ENCODE results near the gene CA5B. TPM values are rescaled to one million over a fixed set of nuclear protein-coding genes. Genes with fewer than 3 reads are reported as not detected.
"Not testable (repeated sequence)": the region's sequence is repeated elsewhere in the genome, so short reads cannot be mapped to it uniquely, and the experiment has no call there.

The CA5B gene
- total RNA-seq = 1 to 10 TPM; 6.0 to 7.3 TPM

GRCh38 chrX:15737959-15738902 lies at the start of gene CA5B:
Gene CA5B, plus strand, starts transcription at chrX:15738270. Its CDS starts 11,754 bp downstream, at chrX:15750024.
- ChIA-PET CTCF (interaction anchor here (0.8 to 2.0 kb wide), 2 partner anchors 10 to 52 kb away, joined by 3 to 6 read pairs; partner anchors contain the start of gene ZRSR2), POLR2A (interaction anchor here (0.6 to 1.5 kb wide), 5 partner anchors 11 to 403 kb away, joined by 3 to 5 read pairs (median 4); partner anchors contain the start of genes AP1S2, PIGA and ZRSR2)

GRCh38 chrX:15694941-15695451 lies 43.1 kb upstream of the CA5B start:
- POLR2A ChIA-PET = no interaction called here
- CTCF ChIA-PET = no interaction called here

GRCh38 chrX:15696516-15696915 lies 41.6 kb upstream of the CA5B start:
- ChIA-PET CTCF (no interaction called here), POLR2A (no interaction called here)

GRCh38 chrX:15702488-15703371 lies 35.3 kb upstream of the CA5B start:
- ChIA-PET POLR2A (no interaction called here), CTCF (no interaction called here)

- POLR2A ChIA-PET, CTCF ChIA-PET: not testable (repeated sequence)
These were observed 34.3 kb upstream of the CA5B start for GRCh38 chrX:15703809-15704208.

GRCh38 chrX:15704273-15704672 lies 33.8 kb upstream of the CA5B start:
- POLR2A ChIA-PET, CTCF ChIA-PET: not testable (repeated sequence)

GRCh38 chrX:15714529-15714928 lies 23.5 kb upstream of the CA5B start:
- ChIA-PET CTCF (no interaction called here), POLR2A (no interaction called here)

GRCh38 chrX:15718283-15718970 lies 19.6 kb upstream of the CA5B start:
- POLR2A ChIA-PET = no interaction called here
- CTCF ChIA-PET = no interaction called here

- ChIA-PET CTCF (no interaction called here), POLR2A (no interaction called here)
These were observed 18.6 kb upstream of the CA5B start for GRCh38 chrX:15719324-15719968.

- ChIA-PET POLR2A (no interaction called here), CTCF (no interaction called here)
These were observed 16.2 kb upstream of the CA5B start for GRCh38 chrX:15721911-15722310.

GRCh38 chrX:15723887-15724517 lies 14.1 kb upstream of the CA5B start:
- ChIA-PET CTCF (no interaction called here), POLR2A (no interaction called here)

- POLR2A ChIA-PET = no interaction called here
- CTCF ChIA-PET = no interaction called here
These were observed 13.2 kb upstream of the CA5B start for GRCh38 chrX:15724911-15725310.

- POLR2A ChIA-PET, CTCF ChIA-PET: not testable (repeated sequence)
These were observed 6.7 kb upstream of the CA5B start for GRCh38 chrX:15731368-15731767.

GRCh38 chrX:15737190-15737958 lies 696 bp upstream of the CA5B start:
- POLR2A ChIA-PET = interaction anchor here (0.6 kb wide), 1 partner anchor 53 kb away, joined by 3 read pairs; the partner anchor contains the start of gene ZRSR2

GRCh38 chrX:15739886-15740285 lies 1.8 kb downstream of the CA5B start:
- POLR2A ChIA-PET = no interaction called here
- CTCF ChIA-PET = no interaction called here

More at GRCh38 chrX:15737190-15737958, 696 bp upstream of the CA5B start:
- CTCF ChIA-PET = interaction anchor here (0.8 to 2.0 kb wide), 2 partner anchors 11 to 53 kb away, joined by 3 to 6 read pairs; partner anchors contain the start of gene ZRSR2

GRCh38 chrX:15744181-15744867 lies 6.3 kb downstream of the CA5B start:
- ChIA-PET POLR2A (no interaction called here), CTCF (interaction anchor here (1.1 kb wide), 1 partner anchor 12 kb away, joined by 3 read pairs; no protein-coding TSS in a partner anchor)

GRCh38 chrX:15745179-15745578 lies 7.1 kb downstream of the CA5B start:
- ChIA-PET POLR2A (no interaction called here), CTCF (interaction anchor here (1.1 kb wide), 1 partner anchor 11 kb away, joined by 3 read pairs; no protein-coding TSS in a partner anchor)
